ENCODE data around the gene LNX1.

Gene LNX1

GRCh38 chr4:53535567-53535966 lies 55.7 kb downstream of the LNX1 start:
- DNase-seq (ENCODE audit: low read depth in 2 of 2), result no peak

DNA sequence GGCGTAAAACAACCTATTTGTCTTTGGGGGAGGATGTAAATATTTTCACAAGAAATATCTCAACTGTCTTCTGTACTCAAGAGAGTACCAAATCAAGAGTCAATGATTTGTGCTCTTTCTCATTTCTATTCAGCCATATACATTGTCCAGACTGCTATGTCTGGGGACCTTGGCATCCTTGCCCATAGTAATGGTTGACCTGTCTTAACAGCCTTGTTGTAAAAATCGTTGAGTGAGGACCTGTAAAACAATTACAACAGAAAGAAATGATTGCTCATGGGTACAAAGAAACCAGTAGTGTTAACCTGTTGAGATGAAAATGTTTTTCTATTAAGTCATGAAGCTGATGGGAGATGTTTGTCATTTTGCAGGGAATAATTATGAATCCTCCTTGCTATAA lies 56.6 kb downstream of the LNX1 start:
- DNase-seq (ENCODE audit: low read depth in 2 of 2), result no peak

GRCh38 chr4:53532521-53532920 lies 58.8 kb downstream of the LNX1 start:
- DNase-seq (ENCODE audit: low read depth in 2 of 2), result no peak

DNA sequence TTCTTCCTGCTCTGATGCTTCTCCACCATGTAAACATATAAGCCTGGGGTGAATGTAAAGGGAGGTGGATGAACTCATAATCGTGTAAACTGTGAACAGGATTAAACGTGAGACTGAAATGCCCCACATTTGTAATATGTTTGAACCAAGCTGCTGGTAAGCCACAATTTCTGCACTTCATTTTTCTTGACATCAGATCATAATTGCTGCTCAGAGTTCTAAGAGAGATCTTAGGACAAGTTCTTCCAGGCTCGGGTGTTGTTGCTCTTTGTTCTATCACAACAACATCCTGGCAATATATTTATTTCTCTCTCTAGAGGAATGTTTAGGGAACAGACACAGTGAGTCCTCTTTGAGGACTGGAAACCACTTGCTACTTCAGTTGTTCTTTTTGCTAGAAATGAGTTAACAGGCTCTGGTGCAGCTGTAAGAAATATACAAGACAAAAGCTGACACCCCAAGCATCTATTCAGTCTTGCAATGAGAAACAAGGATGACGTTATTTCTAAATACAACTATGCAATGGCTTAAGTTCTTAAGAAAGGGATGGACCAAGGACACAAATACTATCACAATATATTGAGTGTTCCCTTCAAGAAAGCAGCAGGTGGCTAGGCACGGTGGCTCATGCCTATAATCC lies 59.6 kb downstream of the LNX1 start:
- no peak for DNase-seq (ENCODE audit: low read depth in 2 of 2)

DNA sequence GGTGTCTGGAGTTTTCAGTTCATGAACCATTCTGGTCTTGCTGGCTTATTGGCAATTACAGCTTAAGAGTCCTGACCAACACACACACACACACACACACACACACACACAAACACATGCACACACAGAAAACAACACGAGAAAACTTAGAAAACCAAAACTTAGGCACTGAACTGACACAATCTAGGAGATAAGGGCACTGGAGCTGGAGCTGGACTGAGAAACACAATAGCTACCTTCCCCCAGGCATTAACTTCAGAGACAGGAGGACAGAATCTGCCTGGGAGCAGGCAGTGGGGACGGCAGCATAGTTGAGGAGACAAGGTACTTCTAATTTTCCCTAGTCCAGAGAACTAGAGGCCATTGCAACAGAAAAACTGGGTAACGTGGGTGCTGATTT lies 62.3 kb downstream of the LNX1 start:
- no peak for DNase-seq (ENCODE audit: low read depth in 2 of 2)

- DNase-seq (ENCODE audit: low read depth in 2 of 2), result no peak
Observed at GRCh38 chr4:53527930-53528329, 63.4 kb downstream of the LNX1 start.

DNA sequence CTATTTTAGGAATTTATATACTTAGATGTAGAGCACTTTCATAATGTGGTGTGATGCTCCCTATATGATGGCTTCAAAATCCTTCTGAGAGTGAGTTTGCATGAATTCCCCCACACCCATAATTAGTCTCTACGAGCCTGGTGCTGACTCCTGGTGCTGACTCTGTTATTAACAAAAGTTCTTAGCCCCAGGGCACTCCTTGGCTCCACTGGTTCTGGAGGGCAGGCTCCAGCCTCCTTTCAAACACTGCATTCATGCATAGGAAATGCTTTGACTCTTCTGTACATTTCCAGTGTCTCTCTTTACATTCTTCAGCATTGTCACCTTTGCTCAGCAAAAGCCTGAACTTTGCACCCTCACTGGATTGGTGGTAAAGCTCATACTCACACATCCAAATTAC lies 64.0 kb downstream of the LNX1 start:
- DNase-seq (ENCODE audit: low read depth in 2 of 2), result no peak

DNA sequence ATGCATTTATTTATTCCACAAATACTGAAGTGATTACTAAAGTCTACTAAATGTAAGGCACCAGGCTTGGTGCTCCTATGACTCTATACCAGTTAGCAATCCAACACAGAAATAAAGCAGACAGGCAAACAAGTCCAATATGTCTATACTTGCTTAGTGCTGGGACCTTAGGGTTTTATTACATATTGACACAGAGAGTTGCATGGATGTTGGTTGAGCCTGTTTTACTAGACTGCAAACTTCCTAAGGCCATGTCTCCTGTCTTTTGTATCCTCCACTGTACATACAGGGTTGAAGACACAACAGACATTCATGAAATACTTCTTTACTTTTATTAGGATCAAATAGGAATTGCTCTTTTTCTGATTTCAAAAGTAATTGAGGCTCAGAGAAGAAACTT lies 69.0 kb downstream of the LNX1 start:
- DNase-seq (ENCODE audit: low read depth in 2 of 2), result no peak

GRCh38 chr4:53520116-53520515 lies 71.2 kb downstream of the LNX1 start:
- DNase-seq (ENCODE audit: low read depth in 2 of 2), result no peak

DNA sequence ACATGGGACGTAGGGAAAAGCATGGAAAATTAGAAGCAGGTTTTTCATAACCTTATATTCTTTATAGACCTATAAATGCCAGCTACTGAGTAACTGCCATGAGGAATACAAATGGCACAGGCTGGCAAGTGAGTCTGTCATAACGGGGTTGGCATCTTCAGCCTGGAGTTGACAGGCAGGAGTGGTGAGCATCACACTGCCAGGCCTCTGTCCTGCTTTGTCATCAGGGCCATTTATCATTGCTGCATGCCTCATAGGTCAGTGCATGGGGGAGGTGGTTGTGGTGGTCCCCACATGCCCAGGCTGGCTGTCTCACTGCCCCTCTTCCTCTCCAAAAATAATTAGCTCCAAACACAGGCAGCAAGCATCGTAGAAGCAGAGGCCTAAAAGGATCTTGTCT lies 72.5 kb downstream of the LNX1 start:
- DNase-seq (ENCODE audit: low read depth in 2 of 2), result no peak

GRCh38 chr4:53515076-53515475 lies 76.2 kb downstream of the LNX1 start:
- DNase-seq (ENCODE audit: low read depth in 2 of 2), result no peak

- DNase-seq (ENCODE audit: low read depth in 2 of 2), result no peak
Observed at GRCh38 chr4:53514509-53514908, 76.8 kb downstream of the LNX1 start.

DNA sequence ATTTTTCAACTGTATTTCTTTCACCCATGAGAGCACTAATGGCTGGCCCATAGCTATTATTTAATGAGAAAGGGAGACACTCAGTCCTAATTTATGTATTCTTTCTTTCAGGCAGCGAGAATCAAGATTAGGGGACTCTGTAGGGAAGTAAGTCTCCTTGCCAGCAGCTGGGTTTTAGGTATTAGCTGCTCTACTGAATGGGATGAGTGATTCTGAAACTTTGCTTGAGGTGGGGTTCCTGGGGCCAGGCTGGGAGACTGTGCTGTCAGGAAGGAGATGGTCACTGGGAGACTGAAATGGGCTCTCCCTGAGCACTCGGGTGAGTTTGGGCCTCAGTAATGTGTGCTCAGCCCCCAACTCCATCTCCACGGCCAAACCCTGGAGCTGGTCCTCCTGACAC lies 78.7 kb downstream of the LNX1 start:
- DNase-seq (ENCODE audit: low read depth in 2 of 2), result no peak

DNA sequence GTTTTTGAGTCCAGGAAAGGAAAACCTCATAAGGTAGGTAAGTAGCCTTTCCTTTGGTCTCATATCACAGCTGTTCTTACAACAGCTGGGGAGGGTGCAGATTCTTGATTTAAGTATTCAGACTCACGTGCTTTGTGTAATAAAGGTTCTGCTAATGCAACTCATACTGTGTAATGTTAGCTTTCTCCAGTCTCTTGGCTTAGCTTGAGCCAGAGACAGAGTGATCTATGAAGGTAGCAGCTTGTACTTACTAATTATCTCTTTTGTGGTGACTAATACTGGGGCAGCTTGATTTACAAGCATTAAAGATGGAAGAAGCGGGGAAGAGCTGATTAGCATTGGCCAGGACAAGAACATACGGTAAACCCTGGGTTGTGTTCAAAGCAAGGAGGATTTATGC lies 80.3 kb downstream of the LNX1 start:
- no peak for DNase-seq (ENCODE audit: low read depth in 2 of 2)

- no peak for DNase-seq (ENCODE audit: low read depth in 2 of 2)
Observed at GRCh38 chr4:53510321-53510720, 81.0 kb downstream of the LNX1 start.

- no peak for DNase-seq (ENCODE audit: low read depth in 2 of 2)
Observed at GRCh38 chr4:53508446-53508845, 82.8 kb downstream of the LNX1 start.

GRCh38 chr4:53507671-53508286 lies 83.5 kb downstream of the LNX1 start:
- DNase-seq (ENCODE audit: low read depth in 2 of 2), result no peak

DNA sequence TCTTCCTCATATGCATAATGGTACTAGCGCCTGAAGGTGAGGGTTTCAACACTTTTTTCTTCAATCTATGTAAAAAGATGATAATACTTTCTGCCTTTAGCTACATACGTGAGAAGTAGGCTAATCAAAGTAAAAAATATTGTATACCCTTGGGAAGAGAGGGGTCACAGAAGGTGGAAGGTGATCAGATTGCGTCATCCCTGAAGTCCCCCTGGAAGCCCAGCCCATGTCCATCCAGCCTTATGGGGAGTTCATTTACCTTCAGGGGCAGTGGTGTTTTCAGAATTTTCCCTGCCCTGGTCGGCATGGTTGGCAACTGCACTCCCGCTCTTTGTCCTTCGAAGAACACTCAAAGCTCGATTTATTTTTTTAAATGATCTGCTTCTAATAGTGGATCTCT lies 84.2 kb downstream of the LNX1 start:
- DNase-seq (ENCODE audit: low read depth in 2 of 2), result no peak

- DNase-seq (ENCODE audit: low read depth in 2 of 2), result no peak
Observed at GRCh38 chr4:53505947-53506346, 85.3 kb downstream of the LNX1 start.

DNA sequence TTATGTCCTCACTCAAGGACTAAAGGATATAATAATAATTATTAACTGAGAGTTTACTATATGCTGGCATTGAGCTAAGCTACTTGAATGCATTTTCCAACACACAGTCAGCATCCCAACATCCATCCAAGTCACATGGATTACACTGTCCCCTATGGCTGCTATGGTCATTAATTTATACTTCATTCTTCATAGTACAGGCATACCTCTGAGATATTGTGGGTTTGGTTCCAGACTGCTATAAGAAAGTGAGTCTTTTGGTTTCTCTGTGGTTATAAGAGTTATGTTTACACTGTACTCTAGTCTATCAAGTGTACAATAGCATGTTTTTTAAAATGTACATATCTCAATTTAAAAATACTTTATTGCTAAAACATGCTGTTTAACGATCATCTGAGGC lies 89.2 kb downstream of the LNX1 start:
- DNase-seq (ENCODE audit: low read depth in 2 of 2), result no peak

DNA sequence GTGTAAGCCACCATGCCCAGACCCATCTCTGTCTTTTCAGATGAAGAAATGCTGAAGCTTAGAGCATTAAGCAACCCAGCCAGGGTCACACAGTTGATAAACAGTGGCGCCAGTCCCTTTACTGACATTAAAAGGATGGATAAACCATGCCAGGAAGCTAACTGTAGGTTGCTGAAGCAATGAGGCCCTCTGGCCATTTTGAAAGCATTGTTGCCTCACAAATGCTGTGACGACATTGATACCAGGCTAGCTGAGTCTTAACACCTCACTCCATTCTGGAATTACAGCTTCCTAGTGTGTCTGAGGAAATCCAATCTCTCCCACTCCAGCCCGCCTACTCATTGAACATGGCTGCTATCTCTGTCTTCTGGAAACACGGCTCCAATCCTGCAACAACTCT lies 89.7 kb downstream of the LNX1 start:
- no peak for DNase-seq (ENCODE audit: low read depth in 2 of 2)

- no peak for DNase-seq (ENCODE audit: low read depth in 2 of 2)
Observed at GRCh38 chr4:53500546-53500945, 90.7 kb downstream of the LNX1 start.

DNA sequence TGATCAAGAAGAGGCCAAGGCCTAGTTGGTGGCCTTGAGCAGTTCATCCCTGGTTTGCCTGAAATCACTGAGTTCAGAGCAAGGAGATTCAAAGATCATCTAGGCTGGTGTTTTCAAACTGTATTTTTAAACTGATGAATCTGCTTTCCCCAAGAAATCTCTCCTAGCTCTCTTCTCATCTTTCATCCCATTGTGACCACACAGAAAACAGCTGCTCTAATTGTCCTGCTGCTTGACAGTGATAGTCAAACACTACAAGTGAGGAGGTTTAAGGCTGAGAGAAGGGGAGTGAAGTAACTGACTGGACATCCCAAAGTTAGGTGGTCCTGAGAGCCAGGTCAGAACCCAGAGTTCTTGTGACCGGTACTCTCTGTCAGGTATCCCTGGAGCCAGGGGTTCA lies 91.5 kb downstream of the LNX1 start:
- no peak for DNase-seq (ENCODE audit: low read depth in 2 of 2)

DNA sequence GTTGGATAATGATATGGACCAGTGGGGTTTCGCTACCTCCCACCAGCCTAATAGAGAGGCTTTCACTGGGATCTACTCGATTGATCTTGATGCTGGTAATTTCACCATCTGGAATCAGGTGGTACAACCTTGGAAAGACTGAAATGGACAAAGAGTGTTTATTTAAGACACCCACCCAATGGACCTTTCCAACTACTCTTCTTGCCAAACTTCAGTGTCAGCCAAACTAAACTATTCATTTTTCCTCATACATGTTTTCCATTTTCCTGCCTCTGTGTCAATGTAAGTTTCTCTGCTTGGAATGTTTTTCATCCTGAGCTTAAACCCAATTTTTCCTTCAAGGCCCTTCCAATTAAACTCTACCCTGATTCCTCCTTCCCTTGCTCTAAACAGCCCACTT lies 92.6 kb downstream of the LNX1 start:
- DNase-seq (ENCODE audit: low read depth in 2 of 2), result no peak
